AG09319 (cell line): ENCODE measurements around the gene AAGAB.

ENCODE experiments used
- DNase-seq: peaks from one replicate; pipeline ENCODE4 v3.0.0-alpha.2; 2010; ENCODE audit warnings: low read depth; ENCODE audit errors: extremely low read depth
- CTCF ChIP-seq: IDR thresholded peaks from 2 replicates; pipeline ENCODE4 v1.5.1; 2011; ENCODE audit warnings: low read depth, mild to moderate bottlenecking, inconsistent platforms, low read length, moderate library complexity

The AAGAB gene

GRCh38 chr15:67281714-67282113 is 27.3 kb upstream of the AAGAB start:
- no peak for TF ChIP-seq CTCF
- no peak for DNase-seq

- TF ChIP-seq CTCF: no peak
- DNase-seq: no peak
Measured at GRCh38 chr15:67280217-67280616, 25.8 kb upstream of the AAGAB start.

GRCh38 chr15:67276666-67277065 is 22.2 kb upstream of the AAGAB start:
- TF ChIP-seq CTCF: no peak
- DNase-seq: no peak

- DNase-seq: no peak
- no peak for TF ChIP-seq CTCF
Measured at GRCh38 chr15:67274236-67274635, 19.8 kb upstream of the AAGAB start.

GRCh38 chr15:67267951-67268941 is 13.8 kb upstream of the AAGAB start:
- DNase-seq: no peak
- TF ChIP-seq CTCF: no peak

- TF ChIP-seq CTCF: no peak
- DNase-seq: no peak
Measured at GRCh38 chr15:67267440-67267839, 13.0 kb upstream of the AAGAB start.

GRCh38 chr15:67266870-67267269 is 12.4 kb upstream of the AAGAB start:
- DNase-seq: no peak
- no peak for TF ChIP-seq CTCF
